ENCODE results near the gene SBNO2.
"Not testable (repeated sequence)": the region's sequence is repeated elsewhere in the genome, so short reads cannot be mapped to it uniquely, and the experiment has no call there.

Gene SBNO2

GRCh38 chr19:1205114-1206099 is 31.3 kb upstream of the SBNO2 start, which contains the start of gene STK11:
Gene STK11, plus strand, starts transcription at chr19:1205778. Its CDS starts 1,136 bp downstream, at chr19:1206914.
- H2AFZ ChIP-seq (ENCODE audit: low read length): peak within 1 kb of the TSS; percentile 100
- H3K27ac ChIP-seq (ENCODE audit: low read length): no peak within 1 kb of the TSS; the same call in 1 of the 2 replicates
- H3K4me1 ChIP-seq (ENCODE audit: low read length): peaks cover 4% of the 10 kb centered on the region; the same call in 1 of the 2 replicates
- H3F3A ChIP-seq (ENCODE audit: insufficient read depth, low read length): peaks cover 17% of the 10 kb centered on the region
- H3K36me3 ChIP-seq (replicated peaks; ENCODE audit: insufficient read depth, low read length): no peaks in the 10 kb centered on the region; the same call in 1 of the 2 replicates
- TF ChIP-seq EZH2 (optimal IDR thresholded peaks at IDR 0.05; ENCODE audit: low read depth, low read length): no peak
- TF ChIP-seq EZH2phosphoT487 (IDR thresholded peaks at IDR 0.05; ENCODE audit: low read length): no peak
- TF ChIP-seq CTCF (IDR thresholded peaks at IDR 0.05; ENCODE audit: low read length): no peak
- H3K4me3 ChIP-seq (ENCODE audit: low read length): peak within 1 kb of the TSS; percentile 94
- H3K9me2 ChIP-seq (replicated peaks; ENCODE audit: insufficient read depth, low read length): no peaks in the 10 kb centered on the region
- H3K27me3 ChIP-seq (replicated peaks; ENCODE audit: insufficient read depth, low read length): no peaks in the 10 kb centered on the region
- peaks cover 6% of the 10 kb centered on the region; the same call in 1 of the 2 replicates for H4K20me1 ChIP-seq (ENCODE audit: insufficient read depth, low read length)
- no peaks in the 10 kb centered on the region for H3K9me3 ChIP-seq (replicated peaks; ENCODE audit: insufficient read depth, low read length)
- peak; percentile 99 for DNase-seq
- H3K4me2 ChIP-seq (ENCODE audit: low read depth, low read length): peak within 1 kb of the TSS; percentile 97
- H3K79me2 ChIP-seq (ENCODE audit: low read length): peaks cover 43% of the 10 kb centered on the region
- peak within 1 kb of the TSS; percentile 75 for H3K9ac ChIP-seq (ENCODE audit: low read length)

GRCh38 chr19:1200614-1201013 is 26.5 kb upstream of the SBNO2 start:
- H3F3A ChIP-seq (ENCODE audit: insufficient read depth, low read length); H3K4me2 ChIP-seq (ENCODE audit: low read depth, low read length); H3K9me3 ChIP-seq (replicated peaks; ENCODE audit: insufficient read depth, low read length); H3K27me3 ChIP-seq (replicated peaks; ENCODE audit: insufficient read depth, low read length); H3K36me3 ChIP-seq (replicated peaks; ENCODE audit: insufficient read depth, low read length); H3K9me2 ChIP-seq (replicated peaks; ENCODE audit: insufficient read depth, low read length); H3K79me2 ChIP-seq (ENCODE audit: low read length); H3K4me3 ChIP-seq (ENCODE audit: low read length); DNase-seq; H3K27ac ChIP-seq (ENCODE audit: low read length); H3K4me1 ChIP-seq (ENCODE audit: low read length); H4K20me1 ChIP-seq (ENCODE audit: insufficient read depth, low read length); H2AFZ ChIP-seq (ENCODE audit: low read length); H3K9ac ChIP-seq (ENCODE audit: low read length): not testable (repeated sequence)

GRCh38 chr19:1199531-1199930 is 25.5 kb upstream of the SBNO2 start:
- H3K27ac ChIP-seq (ENCODE audit: low read length): no peak overlapping the region
- H3K9ac ChIP-seq (ENCODE audit: low read length): no peak overlapping the region
- no peaks in the 10 kb centered on the region for H3K9me2 ChIP-seq (replicated peaks; ENCODE audit: insufficient read depth, low read length)
- no peaks in the 10 kb centered on the region for H3K27me3 ChIP-seq (replicated peaks; ENCODE audit: insufficient read depth, low read length)
- no peak overlapping the region for H3K4me3 ChIP-seq (ENCODE audit: low read length)
- no peaks in the 10 kb centered on the region for H4K20me1 ChIP-seq (ENCODE audit: insufficient read depth, low read length)
- no peak for DNase-seq
- TF ChIP-seq EZH2 (optimal IDR thresholded peaks at IDR 0.05; ENCODE audit: low read depth, low read length): no peak
- TF ChIP-seq CTCF (IDR thresholded peaks at IDR 0.05; ENCODE audit: low read length): no peak
- TF ChIP-seq EZH2phosphoT487 (IDR thresholded peaks at IDR 0.05; ENCODE audit: low read length): no peak
- no peaks in the 10 kb centered on the region for H3F3A ChIP-seq (ENCODE audit: insufficient read depth, low read length)
- H3K4me2 ChIP-seq (ENCODE audit: low read depth, low read length): no peak overlapping the region
- no peak overlapping the region for H2AFZ ChIP-seq (ENCODE audit: low read length)
- H3K4me1 ChIP-seq (ENCODE audit: low read length): no peaks in the 10 kb centered on the region
- H3K9me3 ChIP-seq (replicated peaks; ENCODE audit: insufficient read depth, low read length): no peaks in the 10 kb centered on the region
- H3K79me2 ChIP-seq (ENCODE audit: low read length): no peaks in the 10 kb centered on the region
- no peaks in the 10 kb centered on the region for H3K36me3 ChIP-seq (replicated peaks; ENCODE audit: insufficient read depth, low read length)

- Histone ChIP-seq H3K27ac (ENCODE audit: low read length) (no peak overlapping the region), H3F3A (ENCODE audit: insufficient read depth, low read length) (no peaks in the 10 kb centered on the region), H2AFZ (ENCODE audit: low read length) (no peak overlapping the region), H3K36me3 (replicated peaks; ENCODE audit: insufficient read depth, low read length) (no peaks in the 10 kb centered on the region), H3K27me3 (replicated peaks; ENCODE audit: insufficient read depth, low read length) (no peaks in the 10 kb centered on the region), H3K4me2 (ENCODE audit: low read depth, low read length) (no peak overlapping the region), H3K4me3 (ENCODE audit: low read length) (no peak overlapping the region), H3K79me2 (ENCODE audit: low read length) (no peaks in the 10 kb centered on the region), H3K4me1 (ENCODE audit: low read length) (no peaks in the 10 kb centered on the region), H3K9ac (ENCODE audit: low read length) (no peak overlapping the region), H4K20me1 (ENCODE audit: insufficient read depth, low read length) (no peaks in the 10 kb centered on the region), H3K9me2 (replicated peaks; ENCODE audit: insufficient read depth, low read length) (no peaks in the 10 kb centered on the region), H3K9me3 (replicated peaks; ENCODE audit: insufficient read depth, low read length) (no peaks in the 10 kb centered on the region)
- no peak for TF ChIP-seq CTCF (IDR thresholded peaks at IDR 0.05; ENCODE audit: low read length)
- no peak for TF ChIP-seq EZH2 (optimal IDR thresholded peaks at IDR 0.05; ENCODE audit: low read depth, low read length)
- TF ChIP-seq EZH2phosphoT487 (IDR thresholded peaks at IDR 0.05; ENCODE audit: low read length): no peak
- peak; percentile 6 for DNase-seq
Observed at GRCh38 chr19:1189419-1189818, 15.4 kb upstream of the SBNO2 start.
